Panc1 (cell line): ENCODE results near the gene LIPK. TPM values are rescaled to one million over a fixed set of nuclear protein-coding genes. Genes with fewer than 3 reads are reported as not detected.

Experiments used
- ATAC-seq: fragments of 200-7000 bp; cut with Tn5 transposase; 2 replicates; pipeline ENCODE4 v1.9.1; 2020; ENCODE audit warnings: mild to moderate bottlenecking, moderate library complexity
- BruUV-seq: library from RNA; stranded (reverse); fragments of 400-500 nt; replicated peaks from 2 replicates; lab custom pipeline; 2021; lab: Mats Ljungman, UMichigan
- CTCF ChIA-PET: fragments of 300-600 bp; sonication (Branson Sonifier 250); formaldehyde crosslinking; loops from one replicate; lab custom pipeline; 2022; ENCODE audit warnings: antibody characterized with exemption; lab: Charles Lee
- POLR2A ChIA-PET: fragments of 300-600 bp; sonication (Branson Sonifier 250); formaldehyde crosslinking; loops from one replicate; lab custom pipeline; 2022; ENCODE audit warnings: antibody characterized with exemption; lab: Charles Lee
- DNase-seq: peaks from one replicate; pipeline ENCODE4 v3.0.0-alpha.2; 2010; ENCODE audit warnings: low read depth, low spot score
- H3K27ac ChIP-seq: 2 replicates; pipeline ENCODE4 v1.5.1; 2011; ENCODE audit warnings: mild to moderate bottlenecking, low read length, inconsistent platforms
- H3K27me3 ChIP-seq: fragments of 200-500 bp; sonication (Bioruptor generic); 2 replicates; pipeline ENCODE4 v1.6.0; 2014; ENCODE audit warnings: low read length, inconsistent platforms; ENCODE audit not compliant: control insufficient read depth, insufficient read depth
- H3K36me3 ChIP-seq: fragments of 200-500 bp; sonication (Bioruptor generic); 2 replicates; pipeline ENCODE4 v1.5.1; 2014; ENCODE audit warnings: inconsistent platforms, mild to moderate bottlenecking, low read length, moderate library complexity; ENCODE audit not compliant: control insufficient read depth, insufficient read depth
- H3K4me1 ChIP-seq: 2 replicates; pipeline ENCODE4 v1.5.1; 2011; ENCODE audit warnings: inconsistent platforms, mild to moderate bottlenecking, low read length, moderate library complexity; ENCODE audit not compliant: control insufficient read depth, insufficient read depth
- H3K4me3 ChIP-seq, 2 experiments: 2 replicates each; pipeline ENCODE4 v1.5.1; 2011 to 2012; ENCODE audit warnings: low read depth in 2 of 2, low read length in 2 of 2, mild to moderate bottlenecking in 2 of 2, inconsistent platforms in 1 of 2, moderate library complexity in 1 of 2
- H3K9me3 ChIP-seq: fragments of 200-500 bp; sonication (Bioruptor generic); 2 replicates; pipeline ENCODE4 v1.5.1; 2014; ENCODE audit warnings: low read depth, mild to moderate bottlenecking, inconsistent platforms, low read length, moderate library complexity; ENCODE audit not compliant: control insufficient read depth, insufficient read depth
- POLR2AphosphoS5 ChIP-seq: IDR thresholded peaks from 2 replicates; pipeline ENCODE4 v1.6.1; 2012; ENCODE audit warnings: mild to moderate bottlenecking, low read depth, low read length, moderate library complexity
- SIN3A ChIP-seq: IDR thresholded peaks from 2 replicates; pipeline ENCODE4 v1.6.1; 2012; ENCODE audit warnings: low read depth, mild to moderate bottlenecking, low read length, moderate library complexity, borderline replicate concordance; ENCODE audit not compliant: insufficient read depth
- TCF7L2 ChIP-seq: IDR thresholded peaks from 2 replicates; pipeline ENCODE4 v1.6.1; 2011; ENCODE audit warnings: mild to moderate bottlenecking, low read depth, low read length, inconsistent platforms
- in situ Hi-C: cut with HindIII; loops from 2 replicates; pipeline ENCODE4 v1.10.0; 2016; ENCODE audit warnings: low sequenced_read_pairs, low pct_unique_long_range_greater_than_20kb
- intact Hi-C: fragments of 100-400 bp; cut with micrococcal nuclease; formaldehyde crosslinking; loops from one replicate; pipeline ENCODE4 v1.10.0; 2022; ENCODE audit not compliant: unreplicated experiment
- total RNA-seq: library from RNA; stranded (reverse); gene quantifications from one replicate; pipeline ENCODE4 v1.2.1, GENCODE V29; 2021; ENCODE audit not compliant: unreplicated experiment
- TF ChIP-seq, protein P1 (sequence below), 2 experiments: IDR thresholded peaks; 2 replicates each; pipeline ENCODE4 v1.6.1; 2011 to 2012; ENCODE audit warnings: low read depth in 2 of 2, control low read depth in 1 of 2, low read length in 1 of 2, mild to moderate bottlenecking in 1 of 2, moderate library complexity in 1 of 2; ENCODE audit not compliant: insufficient read depth in 1 of 2
- TF ChIP-seq, protein P2 (sequence below): fragments of 450-650 bp; IDR thresholded peaks from 2 replicates; pipeline ENCODE4 v1.5.1; 2017; ENCODE audit warnings: mild to moderate bottlenecking

LIPK gene
- total RNA-seq, 1 experiment from 2014 or later, result not detected

DNA sequence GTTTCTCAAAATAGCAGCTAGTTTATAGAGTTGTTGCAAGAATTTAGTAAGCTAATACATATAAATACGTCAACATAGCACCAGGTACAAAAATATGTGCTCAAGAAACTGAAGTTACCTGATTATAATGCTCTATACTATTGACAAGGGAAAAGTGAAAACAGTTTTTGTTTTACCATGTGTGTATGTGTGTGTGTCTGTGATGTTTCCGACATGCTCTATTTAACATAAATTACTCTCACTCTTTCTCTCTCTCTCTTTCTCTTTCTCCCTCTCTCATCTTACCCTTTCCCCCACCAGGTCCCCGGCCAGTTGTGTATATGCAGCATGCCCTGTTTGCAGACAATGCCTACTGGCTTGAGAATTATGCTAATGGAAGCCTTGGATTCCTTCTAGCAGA is 58.1 kb downstream of the LIPK start:
- in situ Hi-C loops (no loop called here), intact Hi-C loops (no loop called here)
- Histone ChIP-seq H3K4me3 (no peak overlapping the region), H3K9me3 (no peaks in the 10 kb centered on the region), H3K4me1 (no peaks in the 10 kb centered on the region), H3K27me3 (no peaks in the 10 kb centered on the region), H3K27ac (no peak overlapping the region), H3K36me3 (no peaks in the 10 kb centered on the region)
- CTCF ChIA-PET, result no interaction called here
- DNase-seq (no peak), ATAC-seq (no peak)
- BruUV-seq, result no TSS peak
- POLR2A ChIA-PET, result no interaction called here
- TF ChIP-seq TCF7L2 (no peak), SIN3A (no peak)
- TF ChIP-seq, protein P1, sequence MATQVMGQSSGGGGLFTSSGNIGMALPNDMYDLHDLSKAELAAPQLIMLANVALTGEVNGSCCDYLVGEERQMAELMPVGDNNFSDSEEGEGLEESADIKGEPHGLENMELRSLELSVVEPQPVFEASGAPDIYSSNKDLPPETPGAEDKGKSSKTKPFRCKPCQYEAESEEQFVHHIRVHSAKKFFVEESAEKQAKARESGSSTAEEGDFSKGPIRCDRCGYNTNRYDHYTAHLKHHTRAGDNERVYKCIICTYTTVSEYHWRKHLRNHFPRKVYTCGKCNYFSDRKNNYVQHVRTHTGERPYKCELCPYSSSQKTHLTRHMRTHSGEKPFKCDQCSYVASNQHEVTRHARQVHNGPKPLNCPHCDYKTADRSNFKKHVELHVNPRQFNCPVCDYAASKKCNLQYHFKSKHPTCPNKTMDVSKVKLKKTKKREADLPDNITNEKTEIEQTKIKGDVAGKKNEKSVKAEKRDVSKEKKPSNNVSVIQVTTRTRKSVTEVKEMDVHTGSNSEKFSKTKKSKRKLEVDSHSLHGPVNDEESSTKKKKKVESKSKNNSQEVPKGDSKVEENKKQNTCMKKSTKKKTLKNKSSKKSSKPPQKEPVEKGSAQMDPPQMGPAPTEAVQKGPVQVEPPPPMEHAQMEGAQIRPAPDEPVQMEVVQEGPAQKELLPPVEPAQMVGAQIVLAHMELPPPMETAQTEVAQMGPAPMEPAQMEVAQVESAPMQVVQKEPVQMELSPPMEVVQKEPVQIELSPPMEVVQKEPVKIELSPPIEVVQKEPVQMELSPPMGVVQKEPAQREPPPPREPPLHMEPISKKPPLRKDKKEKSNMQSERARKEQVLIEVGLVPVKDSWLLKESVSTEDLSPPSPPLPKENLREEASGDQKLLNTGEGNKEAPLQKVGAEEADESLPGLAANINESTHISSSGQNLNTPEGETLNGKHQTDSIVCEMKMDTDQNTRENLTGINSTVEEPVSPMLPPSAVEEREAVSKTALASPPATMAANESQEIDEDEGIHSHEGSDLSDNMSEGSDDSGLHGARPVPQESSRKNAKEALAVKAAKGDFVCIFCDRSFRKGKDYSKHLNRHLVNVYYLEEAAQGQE (IDR thresholded peaks at IDR 0.05; ENCODE audit: insufficient read depth in 1 of 2, low read depth in 2 of 2, low read length in 1 of 2), result no peak
- TF ChIP-seq, protein P2, sequence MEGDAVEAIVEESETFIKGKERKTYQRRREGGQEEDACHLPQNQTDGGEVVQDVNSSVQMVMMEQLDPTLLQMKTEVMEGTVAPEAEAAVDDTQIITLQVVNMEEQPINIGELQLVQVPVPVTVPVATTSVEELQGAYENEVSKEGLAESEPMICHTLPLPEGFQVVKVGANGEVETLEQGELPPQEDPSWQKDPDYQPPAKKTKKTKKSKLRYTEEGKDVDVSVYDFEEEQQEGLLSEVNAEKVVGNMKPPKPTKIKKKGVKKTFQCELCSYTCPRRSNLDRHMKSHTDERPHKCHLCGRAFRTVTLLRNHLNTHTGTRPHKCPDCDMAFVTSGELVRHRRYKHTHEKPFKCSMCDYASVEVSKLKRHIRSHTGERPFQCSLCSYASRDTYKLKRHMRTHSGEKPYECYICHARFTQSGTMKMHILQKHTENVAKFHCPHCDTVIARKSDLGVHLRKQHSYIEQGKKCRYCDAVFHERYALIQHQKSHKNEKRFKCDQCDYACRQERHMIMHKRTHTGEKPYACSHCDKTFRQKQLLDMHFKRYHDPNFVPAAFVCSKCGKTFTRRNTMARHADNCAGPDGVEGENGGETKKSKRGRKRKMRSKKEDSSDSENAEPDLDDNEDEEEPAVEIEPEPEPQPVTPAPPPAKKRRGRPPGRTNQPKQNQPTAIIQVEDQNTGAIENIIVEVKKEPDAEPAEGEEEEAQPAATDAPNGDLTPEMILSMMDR, result no peak

DNA sequence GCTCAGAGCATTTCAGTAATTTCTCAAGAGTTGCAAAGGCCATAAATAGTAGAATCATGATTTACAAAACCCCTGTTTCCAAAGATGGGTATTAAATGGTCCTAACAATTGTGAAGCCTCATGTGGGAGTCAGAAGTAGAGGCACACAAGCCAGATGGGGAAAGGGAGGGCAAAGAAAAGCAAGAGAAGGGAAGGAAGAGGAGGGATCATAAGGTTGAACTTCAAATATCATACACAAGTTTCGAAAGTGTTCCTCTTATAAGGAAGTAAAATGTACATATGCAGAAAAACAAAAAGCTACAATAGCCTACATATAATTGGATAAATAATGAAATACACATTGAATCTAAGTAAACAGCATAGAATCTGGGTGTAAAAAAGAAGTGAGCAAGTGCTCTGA is 59.8 kb downstream of the LIPK start:
- Histone ChIP-seq H3K9me3 (no peaks in the 10 kb centered on the region), H3K36me3 (no peaks in the 10 kb centered on the region), H3K4me3 (no peak overlapping the region), H3K27me3 (no peaks in the 10 kb centered on the region), H3K27ac (no peak overlapping the region), H3K4me1 (no peaks in the 10 kb centered on the region)
- no peak for DNase-seq
- intact Hi-C loops (no loop called here), in situ Hi-C loops (no loop called here)
- TF ChIP-seq, protein P1 (IDR thresholded peaks at IDR 0.05; ENCODE audit: insufficient read depth in 1 of 2, low read depth in 2 of 2, low read length in 1 of 2), result no peak
- TF ChIP-seq POLR2AphosphoS5 (no peak), TCF7L2 (no peak), SIN3A (no peak)
- TF ChIP-seq, protein P2, result no peak
- no peak for ATAC-seq
- no TSS peak for BruUV-seq
- POLR2A ChIA-PET, result no interaction called here
- CTCF ChIA-PET, result no interaction called here
